Astrocyte (in vitro differentiated cells and primary cell): Measurements from ENCODE around the gene OSTF1.

Experiments used
- EZH2 ChIP-seq: IDR thresholded peaks from 2 replicates; pipeline ENCODE4 v1.6.1; 2012; ENCODE audit warnings: mild to moderate bottlenecking, low read length, inconsistent platforms; ENCODE audit not compliant: insufficient read depth
- TF ChIP-seq, protein P1 (sequence below): IDR thresholded peaks from 2 replicates; pipeline ENCODE4 v1.5.1; 2011; ENCODE audit warnings: low read depth, mild to moderate bottlenecking, inconsistent platforms, low read length, moderate library complexity; ENCODE audit not compliant: insufficient read depth

DNA sequence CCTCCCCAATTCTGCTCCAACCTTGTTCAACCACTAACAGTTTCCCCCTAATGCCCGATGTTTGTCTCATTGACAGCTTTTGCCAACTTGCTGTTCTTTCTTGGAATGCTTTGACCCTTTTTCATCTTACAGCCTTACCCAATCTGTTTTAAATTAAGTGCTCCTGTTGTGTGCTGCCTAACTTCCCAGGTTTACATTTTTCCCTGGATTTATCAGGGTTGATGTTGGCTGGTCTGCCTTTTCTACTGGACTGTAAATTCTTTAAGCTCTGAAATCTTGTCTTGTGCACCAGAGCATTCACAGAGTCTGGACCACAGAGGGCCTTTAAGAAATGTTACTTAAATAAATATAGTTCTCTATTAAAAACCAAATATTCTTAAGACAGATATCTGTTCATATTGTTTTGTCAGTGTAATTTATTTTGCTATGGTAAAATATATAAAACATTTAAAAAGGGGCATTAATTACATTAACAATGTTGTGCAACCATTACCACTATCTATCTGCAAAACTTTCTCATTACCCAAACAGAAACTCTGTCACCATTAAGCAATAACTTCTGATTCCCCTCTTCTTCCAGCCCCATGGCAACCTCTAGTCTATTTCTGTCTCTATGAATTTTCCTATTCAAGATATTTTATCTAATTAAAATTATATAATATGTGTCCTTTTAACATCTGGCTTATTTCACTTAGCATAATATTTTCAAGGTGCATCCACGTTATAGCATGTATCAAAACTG is 73.0 kb downstream of the OSTF1 start:
- no peak for TF ChIP-seq EZH2
- TF ChIP-seq, protein P1, sequence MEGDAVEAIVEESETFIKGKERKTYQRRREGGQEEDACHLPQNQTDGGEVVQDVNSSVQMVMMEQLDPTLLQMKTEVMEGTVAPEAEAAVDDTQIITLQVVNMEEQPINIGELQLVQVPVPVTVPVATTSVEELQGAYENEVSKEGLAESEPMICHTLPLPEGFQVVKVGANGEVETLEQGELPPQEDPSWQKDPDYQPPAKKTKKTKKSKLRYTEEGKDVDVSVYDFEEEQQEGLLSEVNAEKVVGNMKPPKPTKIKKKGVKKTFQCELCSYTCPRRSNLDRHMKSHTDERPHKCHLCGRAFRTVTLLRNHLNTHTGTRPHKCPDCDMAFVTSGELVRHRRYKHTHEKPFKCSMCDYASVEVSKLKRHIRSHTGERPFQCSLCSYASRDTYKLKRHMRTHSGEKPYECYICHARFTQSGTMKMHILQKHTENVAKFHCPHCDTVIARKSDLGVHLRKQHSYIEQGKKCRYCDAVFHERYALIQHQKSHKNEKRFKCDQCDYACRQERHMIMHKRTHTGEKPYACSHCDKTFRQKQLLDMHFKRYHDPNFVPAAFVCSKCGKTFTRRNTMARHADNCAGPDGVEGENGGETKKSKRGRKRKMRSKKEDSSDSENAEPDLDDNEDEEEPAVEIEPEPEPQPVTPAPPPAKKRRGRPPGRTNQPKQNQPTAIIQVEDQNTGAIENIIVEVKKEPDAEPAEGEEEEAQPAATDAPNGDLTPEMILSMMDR = no peak
